GM21529 (cell line): Measurements from ENCODE around the gene SLC35A1.

Experiments
- ATAC-seq: cut with Tn5 transposase; IDR thresholded peaks from one replicate; pipeline ENCODE4 v1.9.1; 2021; ENCODE audit not compliant: unreplicated experiment

Gene SLC35A1

GRCh38 chr6:87522686-87523085 lies 49.9 kb downstream of the SLC35A1 start:
- ATAC-seq, result no peak

GRCh38 chr6:87529221-87529620 lies 56.4 kb downstream of the SLC35A1 start:
- no peak for ATAC-seq

GRCh38 chr6:87534377-87535047 lies 61.7 kb downstream of the SLC35A1 start:
- ATAC-seq, result no peak

- no peak for ATAC-seq
Observed at GRCh38 chr6:87538510-87539260, 65.9 kb downstream of the SLC35A1 start.

DNA sequence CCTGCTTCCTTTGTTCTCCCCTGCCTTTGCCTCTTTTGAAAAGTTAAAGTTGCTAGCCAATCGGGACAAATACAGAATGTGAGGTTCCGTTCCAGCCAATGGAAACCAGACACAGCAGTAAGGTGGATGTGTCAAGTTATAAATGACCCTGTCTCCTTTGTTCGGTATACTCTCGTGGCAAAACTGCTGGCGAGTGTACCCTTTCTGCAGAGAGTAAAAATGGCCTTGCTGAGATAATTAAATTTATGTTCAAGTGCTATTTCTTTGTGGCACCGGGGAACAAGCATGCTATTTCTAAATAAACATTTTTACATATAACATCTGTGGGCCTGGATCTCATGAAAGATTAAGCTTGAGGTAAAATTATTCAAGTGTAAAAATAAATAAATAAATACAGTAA lies 66.8 kb downstream of the SLC35A1 start:
- ATAC-seq, result no peak

- no peak for ATAC-seq
Observed at GRCh38 chr6:87540539-87540938, 67.8 kb downstream of the SLC35A1 start.

- ATAC-seq, result no peak
Observed at GRCh38 chr6:87541041-87541440, 68.3 kb downstream of the SLC35A1 start.

- no peak for ATAC-seq
Observed at GRCh38 chr6:87541744-87542143, 69.0 kb downstream of the SLC35A1 start.

DNA sequence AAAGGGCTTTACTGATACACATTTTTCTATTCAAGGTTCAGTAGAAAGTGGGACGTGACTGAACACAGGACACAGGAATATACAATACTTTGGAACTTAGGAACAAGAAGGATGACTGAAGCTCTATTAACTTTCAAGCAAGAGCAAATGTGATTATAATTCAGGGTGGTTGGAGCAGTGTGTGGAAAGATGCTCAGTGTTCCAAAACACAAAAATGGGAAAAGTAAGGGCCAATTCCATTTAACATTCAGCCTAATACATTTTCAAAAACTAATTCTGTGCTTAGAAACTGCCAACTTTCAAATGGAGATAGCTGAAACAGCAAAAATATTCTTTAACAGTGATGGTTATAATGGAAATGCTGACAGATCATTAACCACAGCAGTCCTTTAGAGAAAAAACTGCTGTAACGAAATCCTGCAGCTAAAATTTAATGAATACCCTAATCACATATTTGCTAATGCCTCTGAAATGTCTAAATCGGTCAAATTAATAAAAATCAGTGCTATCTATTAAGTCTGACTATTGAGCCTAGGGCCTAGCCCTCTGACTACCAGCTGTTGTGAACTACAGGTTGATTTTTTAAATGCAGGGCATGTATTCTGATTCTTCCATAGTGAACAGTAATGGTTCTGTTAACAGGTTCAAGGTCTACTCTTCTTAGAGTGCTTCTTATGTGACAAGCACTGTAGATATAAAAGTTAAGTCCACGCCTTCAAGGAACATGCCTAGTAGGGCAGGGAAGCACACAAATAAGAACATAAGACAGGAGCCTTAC lies 71.1 kb downstream of the SLC35A1 start:
- ATAC-seq, result no peak

DNA sequence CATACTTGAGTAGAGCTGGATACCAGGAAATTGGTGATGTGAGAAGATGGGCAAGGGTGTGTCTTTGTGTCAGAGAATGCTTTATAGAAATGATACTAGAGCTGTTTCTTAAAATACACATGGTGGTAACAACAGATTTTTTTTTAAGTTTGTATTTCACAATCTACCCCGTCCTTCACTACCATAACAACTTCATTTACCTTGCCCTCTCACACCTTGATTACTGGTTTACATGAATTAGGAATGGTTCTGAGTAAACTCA lies 71.6 kb downstream of the SLC35A1 start:
- no peak for ATAC-seq

DNA sequence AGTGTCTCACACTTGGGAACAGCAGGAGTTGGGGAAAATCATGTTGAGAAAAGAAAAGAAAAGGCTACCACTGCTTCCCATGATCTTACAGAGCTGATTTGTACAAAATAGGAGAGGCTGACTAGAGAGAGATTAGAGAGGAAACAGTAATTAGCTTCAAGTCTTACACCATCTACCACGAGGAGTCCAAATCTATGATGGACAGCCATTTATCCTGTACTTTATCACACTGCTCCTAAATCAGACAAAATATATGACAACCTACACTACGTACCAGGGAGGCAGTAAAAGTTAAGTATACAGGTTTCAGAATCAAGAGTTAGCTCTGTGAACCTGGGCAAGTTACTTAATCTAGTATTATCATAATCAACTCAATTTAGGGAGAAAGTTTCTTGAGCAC lies 79.0 kb downstream of the SLC35A1 start:
- no peak for ATAC-seq

DNA sequence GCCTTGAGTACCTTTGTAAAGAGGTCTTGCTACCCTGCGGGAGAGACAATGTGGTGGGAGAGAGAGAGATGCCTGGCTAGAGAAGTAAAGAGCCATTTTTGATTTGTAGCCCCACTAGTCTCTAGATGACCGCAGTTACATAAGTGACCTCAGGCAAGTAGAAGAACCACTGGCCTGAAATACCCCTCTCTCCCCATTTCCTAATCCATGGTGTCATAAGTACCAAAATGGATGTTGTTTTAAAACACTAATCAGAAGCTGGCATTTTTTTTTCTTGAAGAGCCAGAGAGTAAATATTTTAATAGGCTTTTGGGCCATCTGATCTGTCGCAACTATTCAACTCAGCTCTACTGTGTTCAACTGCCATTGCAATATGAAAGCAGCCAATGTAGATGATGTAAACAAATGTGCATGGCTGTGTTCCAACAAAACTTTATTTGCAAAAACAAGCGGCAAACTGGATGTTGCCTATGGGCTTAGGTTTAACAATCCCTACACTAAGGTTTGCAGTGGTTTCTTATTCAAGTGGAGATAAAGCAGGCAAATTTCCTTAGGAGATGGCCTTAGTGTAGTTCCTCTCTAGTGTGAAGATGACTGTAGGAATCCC lies 80.5 kb downstream of the SLC35A1 start:
- no peak for ATAC-seq

- no peak for ATAC-seq
Observed at GRCh38 chr6:87555506-87555905, 82.7 kb downstream of the SLC35A1 start.

DNA sequence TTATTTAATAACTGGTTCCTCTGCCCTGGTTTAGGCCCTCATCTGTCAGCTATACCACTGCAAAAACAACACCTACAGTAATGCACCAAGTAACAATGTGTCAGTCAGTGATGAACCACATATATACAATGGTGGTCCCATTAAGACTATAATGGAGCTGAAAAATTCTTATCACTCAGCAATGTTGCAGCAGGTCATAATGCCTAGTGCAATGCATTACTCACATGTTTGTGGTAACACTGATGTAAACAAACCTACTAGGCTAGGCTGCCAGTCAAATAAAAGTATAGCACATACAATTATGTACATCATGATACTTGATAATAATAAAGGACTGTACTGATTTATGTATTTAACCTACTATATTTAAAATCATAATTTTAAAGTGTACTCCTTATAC lies 85.7 kb downstream of the SLC35A1 start:
- no peak for ATAC-seq

GRCh38 chr6:87561017-87561416 lies 88.2 kb downstream of the SLC35A1 start:
- ATAC-seq, result no peak
